Activated naive CD4-positive, alpha-beta T cell treated with anti-CD3 and anti-CD28 coated beads for 36 hours (primary cell): ENCODE measurements around the gene FCHSD1. TPM values are rescaled to one million over a fixed set of nuclear protein-coding genes. Genes with fewer than 3 reads are reported as not detected.

Experiments used
- CTCF ChIA-PET: fragments of 350-600 bp; sonication (Branson Sonifier 250); formaldehyde crosslinking; loops from one replicate; lab custom pipeline; 2021; ENCODE audit warnings: antibody characterized with exemption; lab: Charles Lee
- DNase-seq: peaks from one replicate; pipeline ENCODE4 v3.0.0-alpha.2; 2020
- H3K27ac Mint-ChIP-seq: one replicate; pipeline ENCODE4 v1.8.0; 2021; ENCODE audit warnings: mild to moderate bottlenecking, mixed read lengths
- H3K27me3 Mint-ChIP-seq: one replicate; pipeline ENCODE4 v1.8.0; 2021; ENCODE audit warnings: low read depth, mixed read lengths
- H3K36me3 Mint-ChIP-seq: one replicate; pipeline ENCODE4 v1.8.0; 2021; ENCODE audit warnings: low read depth, mixed read lengths
- H3K4me1 Mint-ChIP-seq: one replicate; pipeline ENCODE4 v1.8.0; 2021; ENCODE audit warnings: low read depth, mixed read lengths
- H3K4me3 Mint-ChIP-seq: one replicate; pipeline ENCODE4 v1.8.0; 2021; ENCODE audit warnings: mild to moderate bottlenecking, moderate library complexity, mixed read lengths
- H3K9me3 Mint-ChIP-seq: one replicate; pipeline ENCODE4 v1.8.0; 2021; ENCODE audit warnings: mixed read lengths
- intact Hi-C: fragments of 100-400 bp; cut with micrococcal nuclease; formaldehyde crosslinking; loops from one replicate; pipeline ENCODE4 v1.15.1; 2023
- total RNA-seq, 2 experiments: library from RNA; stranded (reverse); gene quantifications; one replicate each; pipeline ENCODE4 v1.2.3, GENCODE V29; 2021

FCHSD1 gene
- total RNA-seq, 2 experiments from 2014 or later: 28.9 to 29.6 TPM

- intact Hi-C loops: no loop called here
- no peak overlapping the region for H3K4me3 Mint-ChIP-seq
- H3K27me3 Mint-ChIP-seq: no peaks in the 10 kb centered on the region
- peaks cover 14% of the 10 kb centered on the region for H3K4me1 Mint-ChIP-seq
- H3K36me3 Mint-ChIP-seq: no peaks in the 10 kb centered on the region
- CTCF ChIA-PET: interaction anchor here (1.1 kb wide), 1 partner anchor 224 kb away, joined by 3 read pairs; no protein-coding TSS in a partner anchor
- DNase-seq: no peak
- H3K27ac Mint-ChIP-seq: no peak overlapping the region
- no peaks in the 10 kb centered on the region for H3K9me3 Mint-ChIP-seq
These were observed 3.8 kb upstream of the FCHSD1 start for GRCh38 chr5:141655020-141655419.

GRCh38 chr5:141654298-141654697, 3.1 kb upstream of the FCHSD1 start:
- Mint-ChIP-seq H3K4me3 (no peak overlapping the region), H3K9me3 (no peaks in the 10 kb centered on the region), H3K27me3 (no peaks in the 10 kb centered on the region), H3K36me3 (no peaks in the 10 kb centered on the region), H3K27ac (no peak overlapping the region), H3K4me1 (peaks cover 18% of the 10 kb centered on the region)
- CTCF ChIA-PET: interaction anchor here (1.1 to 3.0 kb wide), 2 partner anchors 10 to 11 kb away, joined by 8 to 10 read pairs; no protein-coding TSS in a partner anchor
- intact Hi-C loops: no loop called here
- DNase-seq: no peak

- CTCF ChIA-PET: interaction anchor here (1.0 to 3.0 kb wide), 8 partner anchors 8 to 317 kb away, joined by 3 to 14 read pairs (median 5); partner anchors contain the start of genes HDAC3, RELL2 and RNF14
- no peaks in the 10 kb centered on the region for H3K9me3 Mint-ChIP-seq
- peak overlapping the region; percentile 89 for H3K4me3 Mint-ChIP-seq
- no peak for DNase-seq
- peaks cover 18% of the 10 kb centered on the region for H3K4me1 Mint-ChIP-seq
- intact Hi-C loops: loop anchor here (1.0 kb wide), 3 partner anchors 9 to 59 kb away; no protein-coding TSS in a partner anchor
- no peaks in the 10 kb centered on the region for H3K27me3 Mint-ChIP-seq
- H3K36me3 Mint-ChIP-seq: no peaks in the 10 kb centered on the region
- peak overlapping the region; percentile 9 for H3K27ac Mint-ChIP-seq
These were observed 499 bp upstream of the FCHSD1 start for GRCh38 chr5:141651728-141652105.

- Mint-ChIP-seq H3K27ac (no peak overlapping the region), H3K4me1 (peaks cover 18% of the 10 kb centered on the region), H3K9me3 (no peaks in the 10 kb centered on the region), H3K36me3 (peaks cover 2% of the 10 kb centered on the region), H3K27me3 (no peaks in the 10 kb centered on the region), H3K4me3 (peak overlapping the region; percentile 89)
- CTCF ChIA-PET: interaction anchor here (2.6 kb wide), 1 partner anchor 15 kb away, joined by 14 read pairs; no protein-coding TSS in a partner anchor
- no peak for DNase-seq
- intact Hi-C loops: no loop called here
These were observed 1.2 kb downstream of the FCHSD1 start for GRCh38 chr5:141649972-141650371.

GRCh38 chr5:141649056-141649688, 2.0 kb downstream of the FCHSD1 start:
- intact Hi-C loops: no loop called here
- Mint-ChIP-seq H3K9me3 (no peaks in the 10 kb centered on the region), H3K27me3 (no peaks in the 10 kb centered on the region), H3K36me3 (peaks cover 3% of the 10 kb centered on the region), H3K4me3 (no peak overlapping the region), H3K27ac (no peak overlapping the region), H3K4me1 (peaks cover 18% of the 10 kb centered on the region)
- no peak for DNase-seq
- CTCF ChIA-PET: interaction anchor here (2.6 kb wide), 1 partner anchor 15 kb away, joined by 14 read pairs; no protein-coding TSS in a partner anchor

- no peak overlapping the region for H3K27ac Mint-ChIP-seq
- intact Hi-C loops: no loop called here
- no peak for DNase-seq
- peaks cover 18% of the 10 kb centered on the region for H3K4me1 Mint-ChIP-seq
- no peak overlapping the region for H3K4me3 Mint-ChIP-seq
- H3K27me3 Mint-ChIP-seq: no peaks in the 10 kb centered on the region
- H3K36me3 Mint-ChIP-seq: peaks cover 3% of the 10 kb centered on the region
- no peaks in the 10 kb centered on the region for H3K9me3 Mint-ChIP-seq
- CTCF ChIA-PET: interaction anchor here (0.7 to 2.2 kb wide), 3 partner anchors 11 to 275 kb away, joined by 3 to 6 read pairs (median 4); no protein-coding TSS in a partner anchor
These were observed 3.4 kb downstream of the FCHSD1 start for GRCh38 chr5:141647851-141648250.

GRCh38 chr5:141647242-141647641, 4.0 kb downstream of the FCHSD1 start:
- H3K4me3 Mint-ChIP-seq: no peak overlapping the region
- no peak for DNase-seq
- CTCF ChIA-PET: interaction anchor here (0.7 to 2.2 kb wide), 3 partner anchors 11 to 276 kb away, joined by 3 to 6 read pairs (median 3); no protein-coding TSS in a partner anchor
- intact Hi-C loops: no loop called here
- no peaks in the 10 kb centered on the region for H3K9me3 Mint-ChIP-seq
- H3K36me3 Mint-ChIP-seq: peaks cover 3% of the 10 kb centered on the region
- H3K27me3 Mint-ChIP-seq: no peaks in the 10 kb centered on the region
- peaks cover 14% of the 10 kb centered on the region for H3K4me1 Mint-ChIP-seq
- H3K27ac Mint-ChIP-seq: no peak overlapping the region

GRCh38 chr5:141646026-141646425, 5.2 kb downstream of the FCHSD1 start:
- Mint-ChIP-seq H3K27ac (no peak overlapping the region), H3K4me3 (no peak overlapping the region), H3K4me1 (peaks cover 21% of the 10 kb centered on the region), H3K36me3 (peaks cover 10% of the 10 kb centered on the region), H3K27me3 (no peaks in the 10 kb centered on the region), H3K9me3 (no peaks in the 10 kb centered on the region)
- intact Hi-C loops: no loop called here
- CTCF ChIA-PET: interaction anchor here (2.2 kb wide), 1 partner anchor 13 kb away, joined by 6 read pairs; no protein-coding TSS in a partner anchor
- no peak for DNase-seq

- peak overlapping the region; percentile 39 for H3K27ac Mint-ChIP-seq
- intact Hi-C loops: loop anchor here (1.0 kb wide), 1 partner anchor 10 kb away; the partner anchor contains the start of gene FCHSD1
- H3K4me3 Mint-ChIP-seq: no peak overlapping the region
- CTCF ChIA-PET: interaction anchor here (1.0 to 2.7 kb wide), 7 partner anchors 9 to 52 kb away, joined by 3 to 13 read pairs (median 5); partner anchors contain the start of gene DIAPH1
- no peaks in the 10 kb centered on the region for H3K9me3 Mint-ChIP-seq
- peaks cover 30% of the 10 kb centered on the region for H3K4me1 Mint-ChIP-seq
- H3K27me3 Mint-ChIP-seq: no peaks in the 10 kb centered on the region
- peak; percentile 40 for DNase-seq
- H3K36me3 Mint-ChIP-seq: peaks cover 12% of the 10 kb centered on the region
These were observed 9.5 kb downstream of the FCHSD1 start for GRCh38 chr5:141641634-141642267.

- peaks cover 12% of the 10 kb centered on the region for H3K36me3 Mint-ChIP-seq
- no peak overlapping the region for H3K4me3 Mint-ChIP-seq
- H3K27ac Mint-ChIP-seq: no peak overlapping the region
- intact Hi-C loops: no loop called here
- no peaks in the 10 kb centered on the region for H3K9me3 Mint-ChIP-seq
- CTCF ChIA-PET: interaction anchor here (1.1 to 1.7 kb wide), 3 partner anchors 10 to 49 kb away, joined by 3 to 7 read pairs (median 5); partner anchors contain the start of gene DIAPH1
- H3K4me1 Mint-ChIP-seq: peaks cover 36% of the 10 kb centered on the region
- no peak for DNase-seq
- no peaks in the 10 kb centered on the region for H3K27me3 Mint-ChIP-seq
These were observed 10.5 kb downstream of the FCHSD1 start for GRCh38 chr5:141640698-141641097.

GRCh38 chr5:141640051-141640415, 11.2 kb downstream of the FCHSD1 start:
- no peaks in the 10 kb centered on the region for H3K27me3 Mint-ChIP-seq
- intact Hi-C loops: no loop called here
- no peak overlapping the region for H3K4me3 Mint-ChIP-seq
- no peak for DNase-seq
- CTCF ChIA-PET: interaction anchor here (5.0 kb wide), 1 partner anchor 47 kb away, joined by 63 read pairs; no protein-coding TSS in a partner anchor
- peaks cover 42% of the 10 kb centered on the region for H3K4me1 Mint-ChIP-seq
- peaks cover 10% of the 10 kb centered on the region for H3K36me3 Mint-ChIP-seq
- H3K9me3 Mint-ChIP-seq: no peaks in the 10 kb centered on the region
- H3K27ac Mint-ChIP-seq: no peak overlapping the region
